Activated naive CD8-positive, alpha-beta T cell treated with anti-CD3 and anti-CD28 coated beads, Interleukin-2, amount 50 U/mL, for 24 hours (primary cell): ENCODE results near the gene IGFL1.
"Not testable (repeated sequence)": the region's sequence is repeated elsewhere in the genome, so short reads cannot be mapped to it uniquely, and the experiment has no call there.

Source experiments
- ATAC-seq: fragments of 150-1000 bp; cut with Tn5 transposase; one replicate; pipeline ENCODE4 v1.10.0; 2021
- DNase-seq: peaks from one replicate; pipeline ENCODE4 v3.0.0; 2021
- H3K27ac Mint-ChIP-seq: one replicate; pipeline ENCODE4 v1.8.0; 2021; ENCODE audit warnings: mild to moderate bottlenecking, mixed read lengths
- H3K27me3 Mint-ChIP-seq: one replicate; pipeline ENCODE4 v1.8.0; 2021; ENCODE audit warnings: mixed read lengths
- H3K36me3 Mint-ChIP-seq: one replicate; pipeline ENCODE4 v1.8.0; 2021; ENCODE audit warnings: low read depth, mixed read lengths
- H3K4me1 Mint-ChIP-seq: one replicate; pipeline ENCODE4 v1.8.0; 2021; ENCODE audit warnings: mixed read lengths
- H3K4me3 Mint-ChIP-seq: one replicate; pipeline ENCODE4 v1.8.0; 2021; ENCODE audit warnings: mild to moderate bottlenecking, moderate library complexity, mixed read lengths
- H3K9me3 Mint-ChIP-seq: one replicate; pipeline ENCODE4 v1.8.0; 2021; ENCODE audit warnings: mixed read lengths

The IGFL1 gene

DNA sequence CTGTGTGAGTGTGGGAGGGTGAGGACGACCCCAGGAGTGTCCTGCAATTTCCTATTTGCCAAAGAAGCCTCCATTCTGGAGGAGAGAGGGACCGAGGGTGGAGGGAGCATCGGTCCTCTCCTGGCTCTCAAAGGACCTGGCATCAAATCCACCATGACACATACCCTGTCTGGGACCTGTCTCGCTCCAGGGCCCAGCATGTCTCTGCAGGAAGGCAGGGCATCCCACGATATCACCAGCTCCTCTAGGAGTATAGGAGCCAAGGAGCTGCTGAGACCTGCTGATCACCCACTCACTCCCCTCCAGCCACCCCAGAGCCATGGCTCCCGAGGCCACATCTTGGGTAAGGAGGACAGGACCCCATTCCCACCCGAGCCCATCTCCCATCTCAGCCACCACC lies 33.6 kb upstream of the IGFL1 start:
- DNase-seq, H3K4me3 Mint-ChIP-seq, H3K9me3 Mint-ChIP-seq, H3K36me3 Mint-ChIP-seq, H3K27ac Mint-ChIP-seq, ATAC-seq, H3K4me1 Mint-ChIP-seq: not testable (repeated sequence)
- peaks cover 49% of the 10 kb centered on the region for H3K27me3 Mint-ChIP-seq

DNA sequence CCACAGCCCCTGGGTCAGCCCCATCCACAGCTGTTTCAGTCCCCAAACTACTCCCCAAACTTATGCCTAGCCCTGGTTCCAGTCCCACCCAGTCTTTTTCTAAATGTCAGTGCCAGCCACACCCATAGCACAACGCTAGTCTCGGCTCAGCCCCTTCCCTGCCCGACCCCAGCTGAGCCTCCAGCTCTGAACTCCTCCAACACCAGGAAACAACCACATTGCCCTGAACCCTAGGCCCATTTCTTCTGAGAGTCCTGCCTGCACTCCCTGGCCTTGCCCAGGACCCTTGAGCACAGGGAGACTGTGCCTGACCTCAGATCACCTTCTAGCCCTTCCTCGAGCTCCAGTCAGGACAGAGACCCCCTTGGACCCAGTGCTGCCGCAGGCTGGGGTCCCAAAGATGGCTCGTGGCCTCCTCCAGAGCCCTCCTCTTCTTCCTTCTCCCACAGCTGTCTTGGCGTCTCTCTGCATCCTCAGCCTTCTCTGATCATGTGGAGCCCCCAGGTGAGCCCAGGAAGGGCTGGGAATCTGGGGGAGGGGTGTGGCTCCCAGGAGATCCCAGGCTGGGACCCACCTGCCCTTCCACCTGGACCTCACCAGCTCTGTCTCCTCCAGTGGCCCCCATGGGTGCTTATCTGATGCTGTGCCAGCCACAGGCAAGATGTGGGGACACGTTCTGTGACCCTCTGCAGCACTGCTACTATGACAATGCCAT lies 33.0 kb upstream of the IGFL1 start:
- Mint-ChIP-seq H3K27me3 (peaks cover 44% of the 10 kb centered on the region), H3K36me3 (no peaks in the 10 kb centered on the region), H3K9me3 (no peaks in the 10 kb centered on the region), H3K4me1 (no peaks in the 10 kb centered on the region), H3K4me3 (no peak overlapping the region), H3K27ac (no peak overlapping the region)
- ATAC-seq (no peak), DNase-seq (no peak)

DNA sequence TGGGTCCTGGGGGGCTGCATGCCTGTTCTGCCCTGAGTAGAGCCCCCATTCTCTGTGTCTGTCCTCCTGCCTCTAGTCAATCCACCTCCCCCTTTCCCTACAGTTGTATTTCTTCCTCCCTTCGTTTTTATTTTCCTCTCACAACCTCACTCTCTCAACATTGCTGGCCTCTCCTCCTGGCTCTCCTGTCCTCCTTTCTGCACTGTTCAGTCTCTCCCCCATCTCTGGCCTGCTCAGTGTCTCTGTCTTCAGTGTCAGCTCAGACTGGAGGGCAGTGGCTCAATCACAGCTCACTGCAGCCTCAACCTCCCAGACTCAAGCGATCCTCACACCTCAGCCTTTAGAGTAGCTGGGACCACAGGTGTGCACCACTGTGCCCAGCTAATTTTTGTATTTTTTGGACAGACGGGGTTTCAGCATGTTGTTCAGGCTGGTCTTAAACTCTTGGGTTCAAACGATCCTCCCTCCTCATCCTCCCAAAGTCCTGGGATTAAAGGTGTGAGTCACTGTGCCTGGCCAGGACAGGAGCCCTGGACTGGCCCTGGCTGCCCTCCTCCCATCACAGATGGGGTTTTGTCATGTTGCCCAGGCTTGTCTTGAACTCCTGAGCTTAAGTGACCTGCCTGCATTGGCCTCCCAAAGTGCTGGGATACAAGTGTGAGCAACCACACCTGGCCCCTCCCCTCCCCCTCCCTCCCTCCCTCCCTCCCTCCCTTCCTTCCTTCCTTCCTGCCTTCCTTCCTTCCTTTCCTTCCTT lies 32.0 kb upstream of the IGFL1 start:
- DNase-seq: no peak
- ATAC-seq: no peak
- H3K36me3 Mint-ChIP-seq: no peaks in the 10 kb centered on the region
- no peak overlapping the region for H3K27ac Mint-ChIP-seq
- peaks cover 42% of the 10 kb centered on the region for H3K27me3 Mint-ChIP-seq
- no peaks in the 10 kb centered on the region for H3K4me1 Mint-ChIP-seq
- H3K4me3 Mint-ChIP-seq: no peak overlapping the region
- no peaks in the 10 kb centered on the region for H3K9me3 Mint-ChIP-seq

DNA sequence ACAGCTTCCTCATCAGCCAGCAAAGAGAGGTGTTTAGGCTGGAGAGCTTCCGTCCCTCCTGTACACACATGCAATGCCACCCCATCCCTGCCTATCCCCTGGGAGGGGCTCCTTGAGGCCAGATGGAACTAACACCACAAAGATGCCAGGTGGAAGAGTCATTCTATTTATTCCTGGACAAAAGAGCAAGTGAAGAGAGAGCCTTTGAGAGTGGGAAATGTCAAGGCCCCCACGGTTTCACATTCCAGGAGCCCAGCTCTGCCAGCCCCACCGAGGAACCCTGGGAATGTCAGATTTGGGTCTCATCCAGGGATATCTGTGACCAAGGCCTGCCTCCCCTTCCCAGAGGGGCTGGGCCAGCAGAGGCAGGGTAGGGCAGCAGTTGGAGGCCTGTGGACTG lies 30.8 kb upstream of the IGFL1 start:
- Mint-ChIP-seq H3K4me1 (no peaks in the 10 kb centered on the region), H3K9me3 (no peaks in the 10 kb centered on the region), H3K36me3 (no peaks in the 10 kb centered on the region), H3K27ac (no peak overlapping the region), H3K4me3 (no peak overlapping the region), H3K27me3 (peaks cover 41% of the 10 kb centered on the region)
- ATAC-seq (no peak), DNase-seq (no peak)

- peaks cover 39% of the 10 kb centered on the region for H3K27me3 Mint-ChIP-seq
- no peak overlapping the region for H3K27ac Mint-ChIP-seq
- no peaks in the 10 kb centered on the region for H3K9me3 Mint-ChIP-seq
- no peak for ATAC-seq
- no peaks in the 10 kb centered on the region for H3K36me3 Mint-ChIP-seq
- no peak for DNase-seq
- H3K4me3 Mint-ChIP-seq: no peak overlapping the region
- no peaks in the 10 kb centered on the region for H3K4me1 Mint-ChIP-seq
These were observed 27.9 kb upstream of the IGFL1 start for GRCh38 chr19:46201454-46202310.

GRCh38 chr19:46202426-46202825 lies 27.1 kb upstream of the IGFL1 start:
- Mint-ChIP-seq H3K36me3 (no peaks in the 10 kb centered on the region), H3K27ac (no peak overlapping the region), H3K27me3 (peaks cover 32% of the 10 kb centered on the region), H3K9me3 (no peaks in the 10 kb centered on the region), H3K4me3 (no peak overlapping the region), H3K4me1 (no peaks in the 10 kb centered on the region)
- DNase-seq (no peak), ATAC-seq (no peak)

- Mint-ChIP-seq H3K9me3 (no peaks in the 10 kb centered on the region), H3K27me3 (peaks cover 30% of the 10 kb centered on the region), H3K36me3 (no peaks in the 10 kb centered on the region), H3K4me1 (no peaks in the 10 kb centered on the region), H3K27ac (no peak overlapping the region), H3K4me3 (no peak overlapping the region)
- DNase-seq: no peak
- ATAC-seq: no peak
These were observed 26.4 kb upstream of the IGFL1 start for GRCh38 chr19:46202872-46203860.

DNA sequence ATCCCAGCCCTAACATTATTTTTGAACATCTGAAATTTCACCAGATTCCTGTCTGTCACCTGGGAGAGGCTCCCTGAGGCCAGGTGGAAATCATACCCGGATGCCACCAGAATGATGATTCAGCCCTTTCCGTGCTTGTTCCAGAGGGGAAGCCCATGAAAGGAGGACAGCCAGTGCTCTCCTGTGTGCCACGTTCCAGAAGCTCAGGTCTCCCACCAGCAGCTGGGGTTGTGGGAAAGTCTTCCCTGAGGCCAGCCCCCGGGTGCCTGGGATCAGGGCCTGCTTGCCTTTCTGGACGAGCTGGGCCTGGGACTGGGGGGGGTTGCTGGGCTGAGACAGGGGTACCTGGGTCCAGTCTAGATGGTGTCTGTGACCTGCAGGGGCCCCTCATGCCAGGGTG lies 25.5 kb upstream of the IGFL1 start:
- H3K4me1 Mint-ChIP-seq: peaks cover 1% of the 10 kb centered on the region
- no peak for DNase-seq
- peaks cover 31% of the 10 kb centered on the region for H3K27me3 Mint-ChIP-seq
- H3K27ac Mint-ChIP-seq: no peak overlapping the region
- no peak for ATAC-seq
- no peaks in the 10 kb centered on the region for H3K36me3 Mint-ChIP-seq
- no peak overlapping the region for H3K4me3 Mint-ChIP-seq
- H3K9me3 Mint-ChIP-seq: no peaks in the 10 kb centered on the region

GRCh38 chr19:46205183-46205984 lies 24.2 kb upstream of the IGFL1 start:
- no peaks in the 10 kb centered on the region for H3K36me3 Mint-ChIP-seq
- peaks cover 40% of the 10 kb centered on the region for H3K27me3 Mint-ChIP-seq
- ATAC-seq (no peak), DNase-seq (no peak)
- H3K9me3 Mint-ChIP-seq: no peaks in the 10 kb centered on the region
- no peak overlapping the region for H3K4me3 Mint-ChIP-seq
- no peak overlapping the region for H3K27ac Mint-ChIP-seq
- peaks cover 6% of the 10 kb centered on the region for H3K4me1 Mint-ChIP-seq

GRCh38 chr19:46206176-46206575 lies 23.4 kb upstream of the IGFL1 start:
- Mint-ChIP-seq H3K9me3 (no peaks in the 10 kb centered on the region), H3K4me3 (no peak overlapping the region), H3K27me3 (peaks cover 45% of the 10 kb centered on the region), H3K4me1 (peaks cover 6% of the 10 kb centered on the region), H3K27ac (no peak overlapping the region), H3K36me3 (no peaks in the 10 kb centered on the region)
- ATAC-seq (no peak), DNase-seq (no peak)

GRCh38 chr19:46206682-46207081 lies 22.9 kb upstream of the IGFL1 start:
- ATAC-seq (no peak), DNase-seq (no peak)
- H3K4me1 Mint-ChIP-seq: peaks cover 6% of the 10 kb centered on the region
- H3K4me3 Mint-ChIP-seq: no peak overlapping the region
- no peak overlapping the region for H3K27ac Mint-ChIP-seq
- H3K27me3 Mint-ChIP-seq: peaks cover 45% of the 10 kb centered on the region
- no peaks in the 10 kb centered on the region for H3K9me3 Mint-ChIP-seq
- no peaks in the 10 kb centered on the region for H3K36me3 Mint-ChIP-seq

- H3K4me3 Mint-ChIP-seq, H3K9me3 Mint-ChIP-seq, H3K36me3 Mint-ChIP-seq, DNase-seq, H3K27ac Mint-ChIP-seq, H3K4me1 Mint-ChIP-seq, ATAC-seq: not testable (repeated sequence)
- H3K27me3 Mint-ChIP-seq: peaks cover 38% of the 10 kb centered on the region
These were observed 21.7 kb upstream of the IGFL1 start for GRCh38 chr19:46207858-46208257.

DNA sequence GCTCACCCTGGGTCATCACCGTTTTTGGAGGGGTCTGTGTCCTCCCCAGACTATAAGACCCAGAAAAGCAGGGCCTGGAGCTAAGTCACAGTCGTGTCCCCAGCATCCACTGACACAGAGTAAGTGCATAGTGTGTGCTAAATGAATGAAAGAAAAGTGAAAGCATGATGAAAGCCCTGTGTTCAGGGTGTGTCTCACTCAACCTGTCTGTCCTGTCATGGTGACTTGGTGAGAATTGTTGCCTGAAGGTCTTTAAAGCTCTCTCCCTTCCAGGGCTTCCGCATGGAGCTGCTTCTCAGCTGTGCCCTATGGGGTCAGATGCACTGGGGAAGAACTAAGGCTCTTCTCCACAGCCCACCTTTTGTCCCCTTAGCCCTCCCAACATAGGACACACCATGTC lies 20.5 kb upstream of the IGFL1 start:
- H3K4me3 Mint-ChIP-seq: no peak overlapping the region
- no peak overlapping the region for H3K27ac Mint-ChIP-seq
- H3K36me3 Mint-ChIP-seq: no peaks in the 10 kb centered on the region
- no peak for ATAC-seq
- no peak for DNase-seq
- H3K4me1 Mint-ChIP-seq: peaks cover 6% of the 10 kb centered on the region
- no peaks in the 10 kb centered on the region for H3K9me3 Mint-ChIP-seq
- peaks cover 44% of the 10 kb centered on the region for H3K27me3 Mint-ChIP-seq
